Hematopoietic multipotent progenitor cell treated with erythropoietin and hydrocortisone succinate and interleukin-3 and kit ligand, for 15 days (in vitro differentiated cells): Measurements from ENCODE around the gene USP40.
"Not testable (repeated sequence)": the region's sequence is repeated elsewhere in the genome, so short reads cannot be mapped to it uniquely, and the experiment has no call there.

Experiments
- DNase-seq: peaks from one replicate; pipeline ENCODE4 v3.0.0-alpha.2; 2015; ENCODE audit warnings: low spot score

USP40 gene

GRCh38 chr2:233566141-233566956 is at the start of gene USP40:
USP40 (minus strand) TSS chr2:233566782; CDS start chr2:233565554, 1,228 bp downstream.
- peak; percentile 10 for DNase-seq

GRCh38 chr2:233611284-233611683 is 44.7 kb upstream of the USP40 start:
- DNase-seq, result no peak

- no peak for DNase-seq
Observed at GRCh38 chr2:233605680-233606079, 39.1 kb upstream of the USP40 start.

GRCh38 chr2:233604826-233605225 is 38.2 kb upstream of the USP40 start:
- no peak for DNase-seq

GRCh38 chr2:233603520-233603919 is 36.9 kb upstream of the USP40 start:
- no peak for DNase-seq

GRCh38 chr2:233602076-233602475 is 35.5 kb upstream of the USP40 start:
- DNase-seq, result no peak

GRCh38 chr2:233600386-233600785 is 33.8 kb upstream of the USP40 start:
- DNase-seq, result no peak

- no peak for DNase-seq
Observed at GRCh38 chr2:233598952-233599351, 32.4 kb upstream of the USP40 start.

- DNase-seq, result no peak
Observed at GRCh38 chr2:233597522-233597921, 30.9 kb upstream of the USP40 start.

GRCh38 chr2:233593201-233593600 is 26.6 kb upstream of the USP40 start:
- DNase-seq, result no peak

GRCh38 chr2:233592706-233593105 is 26.1 kb upstream of the USP40 start:
- not testable (repeated sequence) for DNase-seq

- DNase-seq, result no peak
Observed at GRCh38 chr2:233588400-233588799, 21.8 kb upstream of the USP40 start.

- DNase-seq, result no peak
Observed at GRCh38 chr2:233584210-233584609, 17.6 kb upstream of the USP40 start.

- DNase-seq, result not testable (repeated sequence)
Observed at GRCh38 chr2:233583217-233583965, 16.8 kb upstream of the USP40 start.

GRCh38 chr2:233577341-233577740 is 10.8 kb upstream of the USP40 start:
- not testable (repeated sequence) for DNase-seq

- DNase-seq, result no peak
Observed at GRCh38 chr2:233572468-233572867, 5.9 kb upstream of the USP40 start.

GRCh38 chr2:233571462-233571861 is 4.9 kb upstream of the USP40 start:
- DNase-seq, result no peak

- DNase-seq, result no peak
Observed at GRCh38 chr2:233571001-233571400, 4.4 kb upstream of the USP40 start.

GRCh38 chr2:233565685-233566140 is 869 bp downstream of the USP40 start:
- no peak for DNase-seq

- DNase-seq, result no peak
Observed at GRCh38 chr2:233563663-233564430, 2.7 kb downstream of the USP40 start.

- no peak for DNase-seq
Observed at GRCh38 chr2:233556881-233557736, 9.5 kb downstream of the USP40 start.
